ENCODE data around the gene HLA-A.

Gene HLA-A

DNA sequence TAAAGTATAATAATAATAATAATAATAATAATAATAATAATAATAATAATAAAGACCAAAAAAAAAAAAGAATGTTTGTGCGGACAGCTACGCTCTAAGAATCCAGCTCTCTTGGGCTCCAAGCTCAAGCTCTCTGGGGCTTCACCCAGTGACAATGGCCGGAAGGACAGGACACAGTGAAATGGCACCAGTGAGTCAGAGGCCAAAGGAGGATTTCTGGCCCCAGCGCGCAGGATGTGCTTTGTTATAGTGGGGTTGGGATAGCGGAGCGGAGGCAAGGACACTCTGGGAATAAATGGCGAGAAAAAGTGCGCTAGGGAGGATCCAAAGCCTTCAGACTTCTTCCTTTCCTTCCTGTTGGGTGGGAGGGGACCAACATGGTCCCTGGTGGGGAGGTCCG lies 38.2 kb downstream of the HLA-A start:
- no peak for TF ChIP-seq PATZ1 (CRISPR knock-in tag; IDR thresholded peaks at IDR 0.05; ENCODE audit: borderline replicate concordance)
- no peak for ATAC-seq

GRCh38 chr6:29981211-29981812 lies 39.0 kb downstream of the HLA-A start:
- no peak for ATAC-seq

More at GRCh38 chr6:29981211-29981812, 39.0 kb downstream of the HLA-A start:
- TF ChIP-seq TCF4 (CRISPR knock-in tag; IDR thresholded peaks at IDR 0.05; ENCODE audit: borderline replicate concordance) = no peak
- TF ChIP-seq, protein P1, sequence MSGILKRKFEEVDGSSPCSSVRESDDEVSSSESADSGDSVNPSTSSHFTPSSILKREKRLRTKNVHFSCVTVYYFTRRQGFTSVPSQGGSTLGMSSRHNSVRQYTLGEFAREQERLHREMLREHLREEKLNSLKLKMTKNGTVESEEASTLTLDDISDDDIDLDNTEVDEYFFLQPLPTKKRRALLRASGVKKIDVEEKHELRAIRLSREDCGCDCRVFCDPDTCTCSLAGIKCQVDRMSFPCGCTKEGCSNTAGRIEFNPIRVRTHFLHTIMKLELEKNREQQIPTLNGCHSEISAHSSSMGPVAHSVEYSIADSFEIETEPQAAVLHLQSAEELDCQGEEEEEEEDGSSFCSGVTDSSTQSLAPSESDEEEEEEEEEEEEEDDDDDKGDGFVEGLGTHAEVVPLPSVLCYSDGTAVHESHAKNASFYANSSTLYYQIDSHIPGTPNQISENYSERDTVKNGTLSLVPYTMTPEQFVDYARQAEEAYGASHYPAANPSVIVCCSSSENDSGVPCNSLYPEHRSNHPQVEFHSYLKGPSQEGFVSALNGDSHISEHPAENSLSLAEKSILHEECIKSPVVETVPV (CRISPR knock-in tag; IDR thresholded peaks at IDR 0.05) = no peak
- TF ChIP-seq, protein P2, sequence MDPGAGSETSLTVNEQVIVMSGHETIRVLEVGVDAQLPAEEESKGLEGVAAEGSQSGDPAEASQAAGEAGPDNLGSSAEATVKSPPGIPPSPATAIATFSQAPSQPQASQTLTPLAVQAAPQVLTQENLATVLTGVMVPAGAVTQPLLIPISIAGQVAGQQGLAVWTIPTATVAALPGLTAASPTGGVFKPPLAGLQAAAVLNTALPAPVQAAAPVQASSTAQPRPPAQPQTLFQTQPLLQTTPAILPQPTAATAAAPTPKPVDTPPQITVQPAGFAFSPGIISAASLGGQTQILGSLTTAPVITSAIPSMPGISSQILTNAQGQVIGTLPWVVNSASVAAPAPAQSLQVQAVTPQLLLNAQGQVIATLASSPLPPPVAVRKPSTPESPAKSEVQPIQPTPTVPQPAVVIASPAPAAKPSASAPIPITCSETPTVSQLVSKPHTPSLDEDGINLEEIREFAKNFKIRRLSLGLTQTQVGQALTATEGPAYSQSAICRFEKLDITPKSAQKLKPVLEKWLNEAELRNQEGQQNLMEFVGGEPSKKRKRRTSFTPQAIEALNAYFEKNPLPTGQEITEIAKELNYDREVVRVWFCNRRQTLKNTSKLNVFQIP (CRISPR knock-in tag; IDR thresholded peaks at IDR 0.05; ENCODE audit: borderline replicate concordance, low read depth) = no peak
- TF ChIP-seq CREB5 (CRISPR knock-in tag; IDR thresholded peaks at IDR 0.05; ENCODE audit: low read depth) = no peak
- no peak for TF ChIP-seq PPARA (CRISPR knock-in tag; IDR thresholded peaks at IDR 0.05; ENCODE audit: borderline replicate concordance)
- TF ChIP-seq, protein P3, sequence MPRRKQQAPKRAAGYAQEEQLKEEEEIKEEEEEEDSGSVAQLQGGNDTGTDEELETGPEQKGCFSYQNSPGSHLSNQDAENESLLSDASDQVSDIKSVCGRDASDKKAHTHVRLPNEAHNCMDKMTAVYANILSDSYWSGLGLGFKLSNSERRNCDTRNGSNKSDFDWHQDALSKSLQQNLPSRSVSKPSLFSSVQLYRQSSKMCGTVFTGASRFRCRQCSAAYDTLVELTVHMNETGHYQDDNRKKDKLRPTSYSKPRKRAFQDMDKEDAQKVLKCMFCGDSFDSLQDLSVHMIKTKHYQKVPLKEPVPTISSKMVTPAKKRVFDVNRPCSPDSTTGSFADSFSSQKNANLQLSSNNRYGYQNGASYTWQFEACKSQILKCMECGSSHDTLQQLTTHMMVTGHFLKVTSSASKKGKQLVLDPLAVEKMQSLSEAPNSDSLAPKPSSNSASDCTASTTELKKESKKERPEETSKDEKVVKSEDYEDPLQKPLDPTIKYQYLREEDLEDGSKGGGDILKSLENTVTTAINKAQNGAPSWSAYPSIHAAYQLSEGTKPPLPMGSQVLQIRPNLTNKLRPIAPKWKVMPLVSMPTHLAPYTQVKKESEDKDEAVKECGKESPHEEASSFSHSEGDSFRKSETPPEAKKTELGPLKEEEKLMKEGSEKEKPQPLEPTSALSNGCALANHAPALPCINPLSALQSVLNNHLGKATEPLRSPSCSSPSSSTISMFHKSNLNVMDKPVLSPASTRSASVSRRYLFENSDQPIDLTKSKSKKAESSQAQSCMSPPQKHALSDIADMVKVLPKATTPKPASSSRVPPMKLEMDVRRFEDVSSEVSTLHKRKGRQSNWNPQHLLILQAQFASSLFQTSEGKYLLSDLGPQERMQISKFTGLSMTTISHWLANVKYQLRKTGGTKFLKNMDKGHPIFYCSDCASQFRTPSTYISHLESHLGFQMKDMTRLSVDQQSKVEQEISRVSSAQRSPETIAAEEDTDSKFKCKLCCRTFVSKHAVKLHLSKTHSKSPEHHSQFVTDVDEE (CRISPR knock-in tag; IDR thresholded peaks at IDR 0.05) = no peak
- no peak for TF ChIP-seq ARNTL (CRISPR knock-in tag; IDR thresholded peaks at IDR 0.05; ENCODE audit: borderline replicate concordance, low read depth)
- no peak for TF ChIP-seq RARB (CRISPR knock-in tag; IDR thresholded peaks at IDR 0.05)
- TF ChIP-seq ZC3H10 (CRISPR knock-in tag; IDR thresholded peaks at IDR 0.05) = no peak
- TF ChIP-seq OSR1 (CRISPR knock-in tag; IDR thresholded peaks at IDR 0.05) = no peak
- TF ChIP-seq ZNF565 (CRISPR knock-in tag; conservative IDR thresholded peaks at IDR 0.05; ENCODE audit: low read depth) = no peak
- no peak for TF ChIP-seq ISL1 (CRISPR knock-in tag; IDR thresholded peaks at IDR 0.05)
- no peak for TF ChIP-seq BACH2 (CRISPR knock-in tag; IDR thresholded peaks at IDR 0.05; ENCODE audit: borderline replicate concordance)
- TF ChIP-seq CSDC2 (CRISPR knock-in tag; IDR thresholded peaks at IDR 0.05) = no peak
- TF ChIP-seq SNAI2 (CRISPR knock-in tag; IDR thresholded peaks at IDR 0.05) = no peak
- no peak for TF ChIP-seq PATZ1 (CRISPR knock-in tag; IDR thresholded peaks at IDR 0.05; ENCODE audit: borderline replicate concordance)
- TF ChIP-seq TOX (CRISPR knock-in tag; IDR thresholded peaks at IDR 0.05; ENCODE audit: borderline replicate concordance) = no peak

All from SK-N-SH treated with all-trans-retinoic acid at 6 μM for 48 hours (cell line).